ENCODE results near the gene GHSR. TPM values are rescaled to one million over a fixed set of nuclear protein-coding genes. Genes with fewer than 3 reads are reported as not detected.

Gene GHSR, protein sequence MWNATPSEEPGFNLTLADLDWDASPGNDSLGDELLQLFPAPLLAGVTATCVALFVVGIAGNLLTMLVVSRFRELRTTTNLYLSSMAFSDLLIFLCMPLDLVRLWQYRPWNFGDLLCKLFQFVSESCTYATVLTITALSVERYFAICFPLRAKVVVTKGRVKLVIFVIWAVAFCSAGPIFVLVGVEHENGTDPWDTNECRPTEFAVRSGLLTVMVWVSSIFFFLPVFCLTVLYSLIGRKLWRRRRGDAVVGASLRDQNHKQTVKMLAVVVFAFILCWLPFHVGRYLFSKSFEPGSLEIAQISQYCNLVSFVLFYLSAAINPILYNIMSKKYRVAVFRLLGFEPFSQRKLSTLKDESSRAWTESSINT
- not detected in 2 replicates for total RNA-seq

DNA sequence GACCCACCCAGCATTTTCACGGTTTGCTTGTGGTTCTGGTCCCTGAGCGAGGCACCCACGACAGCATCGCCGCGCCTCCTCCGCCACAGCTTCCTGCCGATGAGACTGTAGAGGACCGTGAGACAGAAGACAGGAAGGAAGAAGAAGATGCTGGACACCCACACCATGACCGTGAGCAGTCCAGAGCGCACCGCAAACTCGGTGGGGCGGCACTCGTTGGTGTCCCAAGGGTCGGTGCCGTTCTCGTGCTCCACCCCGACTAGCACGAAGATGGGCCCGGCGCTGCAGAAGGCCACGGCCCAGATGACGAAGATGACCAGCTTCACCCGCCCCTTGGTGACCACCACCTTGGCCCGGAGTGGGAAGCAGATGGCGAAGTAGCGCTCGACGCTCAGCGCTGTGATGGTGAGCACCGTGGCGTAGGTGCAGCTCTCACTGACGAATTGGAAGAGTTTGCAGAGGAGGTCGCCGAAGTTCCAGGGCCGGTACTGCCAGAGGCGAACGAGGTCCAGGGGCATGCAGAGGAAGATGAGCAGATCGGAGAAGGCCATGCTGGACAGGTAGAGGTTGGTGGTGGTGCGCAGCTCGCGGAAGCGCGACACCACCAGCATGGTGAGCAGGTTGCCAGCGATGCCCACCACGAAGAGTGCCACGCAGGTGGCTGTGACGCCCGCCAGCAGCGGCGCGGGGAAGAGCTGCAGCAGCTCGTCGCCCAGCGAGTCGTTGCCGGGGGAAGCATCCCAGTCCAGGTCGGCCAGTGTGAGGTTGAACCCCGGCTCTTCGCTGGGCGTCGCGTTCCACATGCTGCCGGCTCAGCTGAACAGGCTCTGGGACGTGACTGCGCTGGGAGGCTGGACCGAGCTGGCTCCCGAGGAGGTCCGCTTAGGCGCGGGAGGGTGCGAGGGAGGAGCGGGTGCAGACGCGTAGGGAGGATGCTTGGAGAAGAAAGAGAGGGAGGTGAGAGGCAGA is at the start of gene GHSR:
GHSR (minus strand) TSS at position 846 of the 969 bp plus-strand sequence; CDS start at position 803, 43 bp downstream.

Other genes with a start within 250 kb of the GHSR start
- 30.5 and 113 TPM in 2 replicates for gene TNFSF10, start 75.0 kb upstream of the GHSR start, total RNA-seq

All from tracheal epithelial cell (primary cell).